H1 (cell line): ENCODE data around the gene LTB. TPM values are rescaled to one million over a fixed set of nuclear protein-coding genes. Genes with fewer than 3 reads are reported as not detected.

Experiments
- BACH1 ChIP-seq: IDR thresholded peaks from 2 replicates; pipeline ENCODE4 v1.6.1; 2012; ENCODE audit warnings: low read length, improper control_type of control experiment
- CHD2 ChIP-seq: IDR thresholded peaks from 2 replicates; pipeline ENCODE4 v1.6.1; 2012; ENCODE audit warnings: low read length, improper control_type of control experiment
- E2F6 ChIP-seq: IDR thresholded peaks from 2 replicates; pipeline ENCODE4 v1.6.1; 2012; ENCODE audit warnings: inconsistent platforms
- GABPA ChIP-seq: IDR thresholded peaks from 2 replicates; pipeline ENCODE4 v1.6.1; 2011; ENCODE audit warnings: mild to moderate bottlenecking, low read length, moderate library complexity, borderline replicate concordance; ENCODE audit not compliant: insufficient read depth
- JUND ChIP-seq: IDR thresholded peaks from 2 replicates; pipeline ENCODE4 v1.6.1; 2011; ENCODE audit warnings: mild to moderate bottlenecking, improper control_type of control experiment, low read length
- KDM4A ChIP-seq: IDR thresholded peaks from one replicate; pipeline ENCODE4 v1.7.1; 2012; ENCODE audit warnings: low read depth, mild to moderate bottlenecking, moderate library complexity, low read length, inconsistent platforms; ENCODE audit not compliant: severe bottlenecking
- NANOG ChIP-seq: IDR thresholded peaks from 2 replicates; pipeline ENCODE4 v1.6.1; 2011; ENCODE audit warnings: low read length, low read depth, mild to moderate bottlenecking, inconsistent platforms; ENCODE audit not compliant: insufficient read depth, poor library complexity, severe bottlenecking
- RFX5 ChIP-seq: IDR thresholded peaks from 2 replicates; pipeline ENCODE4 v1.6.1; 2011; ENCODE audit warnings: low read depth, low read length, improper control_type of control experiment, borderline replicate concordance
- TAF1 ChIP-seq: IDR thresholded peaks from 2 replicates; pipeline ENCODE4 v1.6.1; 2011; ENCODE audit warnings: mild to moderate bottlenecking, low read depth, low read length
- polyA plus RNA-seq, 7 experiments: library from polyadenylated mRNA; depleted of rRNA in 3 of 7; stranded (reverse) in 5 of 7; unstranded in 2 of 7; fragments of >200 nt in 5 of 7; fragments of 200-250 nt in 2 of 7; gene quantifications; 1 replicate in 5 of 7; 2 replicates in 1 of 7; 4 replicates in 1 of 7; pipeline versions ENCODE4 v1.2.1 to v1.2.3, GENCODE V29; 2011 to 2013; ENCODE audit warnings: missing spikeins in 2 of 7, mixed read lengths in 2 of 7
- total RNA-seq: library from RNA; stranded (reverse); fragmentation: NEBNext Ultra II Directional; extraction: Animal tissue kit (Norgen Biotek cat#: 25700); gene quantifications from 2 replicates; pipeline ENCODE4 v1.2.1, GENCODE V29; 2021

Gene LTB
- total and polyA plus RNA-seq, 2 of the 8 experiments (the other 6 are each of a cell fraction or from before 2014, with no cell fraction given), result 0.43 to 0.47 TPM

GRCh38 chr6:31578184-31579118 lies 3.8 kb downstream of the LTB start (continued):
- TF ChIP-seq NANOG, result no peak
- no peak for TF ChIP-seq KDM4A
- no peak for TF ChIP-seq BACH1
- no peak for TF ChIP-seq GABPA
- TF ChIP-seq JUND, result no peak
- TF ChIP-seq TAF1, result no peak
- no peak for TF ChIP-seq E2F6
- no peak for TF ChIP-seq RFX5
- TF ChIP-seq CHD2, result no peak
